HepG2 (cell line): Measurements from ENCODE around the gene ADCYAP1R1. TPM values are rescaled to one million over a fixed set of nuclear protein-coding genes. Genes with fewer than 3 reads are reported as not detected.

Experiments
- ATAC-seq: fragments of 200-7000 bp; cut with Tn5 transposase; 3 replicates; pipeline ENCODE4 v1.9.1; 2020; ENCODE audit warnings: mild to moderate bottlenecking, moderate library complexity
- BruUV-seq: library from RNA; stranded (reverse); fragments of 400-500 nt; replicated peaks from 2 replicates; lab custom pipeline; 2021; lab: Mats Ljungman, UMichigan
- CTCF ChIA-PET: fragments of 300-600 bp; formaldehyde crosslinking; extraction: SDS; loops from one replicate; lab custom pipeline; 2021; ENCODE audit warnings: low total read pairs, inconsistent platforms, low intra/inter-chr PET ratio; lab: Yijun Ruan, JAX
- POLR2A ChIA-PET: fragments of 350-600 bp; sonication (Branson Sonifier 250); formaldehyde crosslinking; loops from one replicate; lab custom pipeline; 2020; ENCODE audit warnings: antibody characterized with exemption, inconsistent platforms; lab: Yijun Ruan, JAX
- DNase-seq: peaks from one replicate; pipeline ENCODE4 v3.0.0-alpha.2; 2015; ENCODE audit warnings: low spot score
- FAIRE-seq: peaks from 3 replicates; lab custom pipeline; 2011; peaks lifted over from hg19 to GRCh38; lab: Jason Lieb, UNC
- H2AFZ ChIP-seq: one replicate; pipeline ENCODE4 v1.6.1; 2011; ENCODE audit warnings: low read length, inconsistent platforms
- H3K27ac ChIP-seq: fragments of 300-600 bp; 3 replicates; pipeline ENCODE4 v1.8.0; 2011; ENCODE audit warnings: mixed run types, mild to moderate bottlenecking, mixed read lengths, low read length, inconsistent platforms; ENCODE audit not compliant: insufficient read depth; ENCODE audit errors: extremely low read length
- H3K27me3 ChIP-seq, 2 experiments: fragments of 200-600 bp in 1 of 2; 2 replicates in 1 of 2; 3 replicates in 1 of 2; pipeline versions ENCODE4 v1.6.0 to v1.8.0; 2011; ENCODE audit warnings: low read length in 2 of 2, mild to moderate bottlenecking in 2 of 2, moderate library complexity in 2 of 2, inconsistent platforms in 1 of 2; ENCODE audit not compliant: insufficient read depth in 2 of 2, control insufficient read depth in 1 of 2
- H3K36me3 ChIP-seq, 2 experiments: fragments of 200-600 bp in 1 of 2; replicated peaks in 1 of 2; 2 replicates in 1 of 2; 3 replicates in 1 of 2; pipeline versions ENCODE4 v1.5.1 to v1.8.0; 2011; ENCODE audit warnings: low read length in 2 of 2, inconsistent platforms in 1 of 2; ENCODE audit not compliant: insufficient read depth in 2 of 2, control insufficient read depth in 1 of 2
- H3K4me1 ChIP-seq: 2 replicates; pipeline ENCODE4 v1.5.1; 2012; ENCODE audit warnings: low read length, inconsistent platforms; ENCODE audit not compliant: insufficient read depth
- H3K4me2 ChIP-seq: 2 replicates; pipeline ENCODE4 v1.6.0; 2011; ENCODE audit warnings: low read depth, low read length, inconsistent platforms
- H3K4me3 ChIP-seq, 3 experiments: fragments of 200-600 bp in 1 of 3; sonication (generic), shearing (Covaris generic) in 1 of 3; replicated peaks in 1 of 3; 2 replicates each; pipeline ENCODE4 v1.5.1; 2011 to 2016; ENCODE audit warnings: low read length in 3 of 3, inconsistent platforms in 2 of 3, low read depth in 2 of 3, mild to moderate bottlenecking in 2 of 3, control low read depth in 1 of 3, mixed read lengths in 1 of 3; ENCODE audit not compliant: insufficient read depth in 1 of 3
- H3K79me2 ChIP-seq: one replicate; pipeline ENCODE4 v1.6.1; 2011; ENCODE audit warnings: low read length, inconsistent platforms; ENCODE audit not compliant: insufficient read depth
- H3K9ac ChIP-seq: 2 replicates; pipeline ENCODE4 v1.6.0; 2011; ENCODE audit warnings: mild to moderate bottlenecking, low read depth, low read length, inconsistent platforms; ENCODE audit not compliant: insufficient read depth
- H3K9me3 ChIP-seq: 2 replicates; pipeline ENCODE4 v1.5.1; 2012; ENCODE audit warnings: mild to moderate bottlenecking, low read length
- H4K20me1 ChIP-seq: 2 replicates; pipeline ENCODE4 v1.6.0; 2011; ENCODE audit warnings: inconsistent platforms, mild to moderate bottlenecking, low read length, moderate library complexity; ENCODE audit not compliant: insufficient read depth
- AGO1 ChIP-seq: fragments of 200-400 bp; formaldehyde crosslinking; IDR thresholded peaks from 2 replicates; pipeline ENCODE4 v1.6.1; 2017; ENCODE audit warnings: mild to moderate bottlenecking, low read depth, low read length, moderate library complexity; ENCODE audit not compliant: poor library complexity, severe bottlenecking
- GRHL1 ChIP-seq: sonication (generic); formaldehyde crosslinking; conservative IDR thresholded peaks from 2 replicates; pipeline ENCODE4 v1.8.0; 2022; ENCODE audit warnings: missing genetic modification reagents
- HNF4A ChIP-seq: sonication (generic); formaldehyde crosslinking; IDR thresholded peaks from 2 replicates; pipeline ENCODE4 v1.4.0; 2020; ENCODE audit warnings: missing genetic modification reagents
- NFRKB ChIP-seq: fragments of 450-650 bp; IDR thresholded peaks from 2 replicates; pipeline ENCODE4 v1.6.1; 2017
- PAXIP1 ChIP-seq: sonication (generic); formaldehyde crosslinking; conservative IDR thresholded peaks from 2 replicates; pipeline ENCODE4 v1.4.0; 2020; ENCODE audit warnings: mild to moderate bottlenecking, missing genetic modification reagents, moderate library complexity
- SIN3B ChIP-seq: fragments of 150-350 bp; IDR thresholded peaks from 2 replicates; pipeline ENCODE4 v1.6.1; 2014; ENCODE audit warnings: low read length
- TGIF2 ChIP-seq: IDR thresholded peaks from 2 replicates; pipeline ENCODE4 v1.6.1; 2016; ENCODE audit warnings: control low read depth, missing compliant biosample characterization
- ZBTB7B ChIP-seq: sonication (generic); formaldehyde crosslinking; IDR thresholded peaks from 2 replicates; pipeline ENCODE4 v1.4.0; 2020; ENCODE audit warnings: missing genetic modification reagents
- ZEB1 ChIP-seq: IDR thresholded peaks from 2 replicates; pipeline ENCODE4 v1.6.1; 2012; ENCODE audit warnings: mild to moderate bottlenecking, low read depth, inconsistent platforms; ENCODE audit not compliant: insufficient replicate concordance
- ZNF280B ChIP-seq: sonication (generic); formaldehyde crosslinking; IDR thresholded peaks from 2 replicates; pipeline ENCODE4 v1.5.0; 2020; ENCODE audit warnings: missing genetic modification reagents, mild to moderate bottlenecking, borderline replicate concordance
- ZNF431 ChIP-seq: sonication (generic); formaldehyde crosslinking; IDR thresholded peaks from 2 replicates; pipeline ENCODE4 v1.9.0; 2022; ENCODE audit warnings: missing genetic modification reagents, low read depth, mild to moderate bottlenecking, borderline replicate concordance
- WGBS: methylation state at CpG from one replicate; pipeline ENCODE4 v1.1.6; 2017; ENCODE audit warnings: low lambda C conversion rate; 5-methylcytosine and 5-hydroxymethylcytosine counted together
- in situ Hi-C: cut with HindIII; loops from 2 replicates; pipeline ENCODE4 v1.10.0; 2017; ENCODE audit warnings: low pct_unique_long_range_greater_than_20kb; ENCODE audit not compliant: extremely low pct_ligation_motif_present
- intact Hi-C: fragments of 100-400 bp; cut with micrococcal nuclease; formaldehyde crosslinking; loops from one replicate; pipeline ENCODE4 v1.10.0; 2022; ENCODE audit not compliant: unreplicated experiment
- polyA plus RNA-seq, 8 experiments: library from polyadenylated mRNA; depleted of rRNA in 3 of 8; stranded (reverse) in 7 of 8; unstranded in 1 of 8; fragments of >200 nt; fragmentation: Illumina TruSeq in 4 of 8; extraction: Trizol in 4 of 8; gene quantifications; 2 replicates each; pipeline versions ENCODE4 v1.2.1 to v1.2.3, GENCODE V29; 2011 to 2016; ENCODE audit warnings: low read depth in 4 of 8, missing spikeins in 1 of 8, mixed read lengths in 1 of 8; ENCODE audit not compliant: insufficient read depth in 1 of 8
- total RNA-seq, 5 experiments: library from RNA; depleted of rRNA; stranded (reverse); fragments of >200 nt; fragmentation: Illumina TruSeq; extraction: Trizol; gene quantifications; 2 replicates each; pipeline ENCODE4 v1.2.3, GENCODE V29; 2016; ENCODE audit warnings: low read depth in 1 of 5
- TF ChIP-seq, protein P1 (sequence below): sonication (generic); formaldehyde crosslinking; IDR thresholded peaks from 2 replicates; pipeline ENCODE4 v1.8.1; 2023; ENCODE audit warnings: mild to moderate bottlenecking, missing genetic modification reagents, borderline replicate concordance

Gene ADCYAP1R1
- total and polyA plus RNA-seq, 2 of the 13 experiments (the other 11 are each of a cell fraction or from before 2014, with no cell fraction given), result not detected

DNA sequence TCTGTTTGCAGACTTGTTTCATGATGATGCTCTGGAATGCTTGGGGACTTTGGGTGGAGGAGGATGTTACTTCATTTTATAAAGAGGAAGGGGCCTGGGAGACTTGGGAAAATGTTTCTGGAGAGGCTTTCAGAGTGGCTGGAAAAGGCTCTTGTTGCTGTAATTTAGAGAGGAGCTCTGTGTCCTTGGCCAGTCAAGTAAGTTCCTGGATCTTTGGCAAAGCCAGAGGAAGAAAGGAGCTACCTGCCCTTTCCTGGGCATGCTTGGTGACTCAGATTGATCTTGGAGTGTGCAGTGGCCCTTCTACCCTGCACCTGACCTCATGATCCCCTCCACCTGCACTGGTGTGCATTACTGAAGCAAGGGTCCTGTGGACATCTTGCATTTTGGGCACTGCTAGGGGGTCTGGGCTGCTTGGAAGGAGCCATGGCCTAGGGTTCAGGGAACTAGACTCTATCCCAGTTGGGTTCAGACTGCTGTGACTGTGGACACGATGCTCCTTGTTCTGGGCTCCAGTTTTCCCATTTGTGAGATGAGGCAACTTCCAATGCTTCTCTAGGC lies 56.1 kb downstream of the ADCYAP1R1 start:
- no peak for FAIRE-seq
- intact Hi-C loops (no loop called here), in situ Hi-C loops (no loop called here)
- H3K4me3 ChIP-seq, result no peak overlapping the region
- no peaks in the 10 kb centered on the region for H3K9me3 ChIP-seq
- H3K36me3 ChIP-seq, result no peaks in the 10 kb centered on the region
- no peak overlapping the region for H2AFZ ChIP-seq
- DNase-seq, result no peak
- ATAC-seq, result no peak
- H3K27me3 ChIP-seq, result no peaks in the 10 kb centered on the region
- no TSS peak for BruUV-seq
- H3K9ac ChIP-seq, result no peak overlapping the region
- no peaks in the 10 kb centered on the region for H3K79me2 ChIP-seq
- ChIA-PET CTCF (no interaction called here), POLR2A (no interaction called here)
- no peaks in the 10 kb centered on the region for H3K4me1 ChIP-seq
- 0% methylated on average over 1 of the region's 1 CpG for WGBS
- no peak overlapping the region for H3K27ac ChIP-seq
- no peak overlapping the region for H3K4me2 ChIP-seq
- H4K20me1 ChIP-seq, result no peaks in the 10 kb centered on the region
- TF ChIP-seq ZNF280B, result no peak
- no peak for TF ChIP-seq HNF4A

DNA sequence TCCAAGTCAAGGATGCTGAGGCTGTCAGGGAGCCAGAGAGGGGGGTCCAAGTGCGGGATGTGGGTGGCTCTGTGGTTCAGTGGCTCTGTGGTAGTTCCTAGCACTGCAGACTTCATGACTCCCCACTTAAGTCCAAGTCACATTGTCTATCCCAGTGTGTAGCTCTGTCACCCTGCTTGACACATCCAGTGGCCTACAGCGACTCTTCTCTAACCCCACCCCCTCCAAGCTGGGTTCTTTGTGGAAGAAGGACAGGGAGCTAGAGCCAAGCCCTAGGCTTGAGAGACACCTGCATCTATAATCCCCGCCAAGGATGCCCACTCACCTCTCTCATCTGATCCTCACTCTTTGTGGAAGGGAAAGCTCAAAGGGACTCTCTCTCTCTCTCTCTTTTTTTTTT lies 57.6 kb downstream of the ADCYAP1R1 start:
- DNase-seq, result no peak
- no TSS peak for BruUV-seq
- no peak for TF ChIP-seq TGIF2 (CRISPR knock-in tag)
- no peak for TF ChIP-seq PAXIP1 (CRISPR knock-in tag)
- TF ChIP-seq ZBTB7B (CRISPR knock-in tag), result no peak
- no peak for TF ChIP-seq AGO1
- TF ChIP-seq SIN3B, result no peak
- no peak for TF ChIP-seq NFRKB
- no peak for TF ChIP-seq ZNF431 (CRISPR knock-in tag)
- TF ChIP-seq, protein P1, sequence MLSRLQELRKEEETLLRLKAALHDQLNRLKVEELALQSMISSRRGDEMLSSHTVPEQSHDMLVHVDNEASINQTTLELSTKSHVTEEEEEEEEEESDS, result no peak
- no peak for TF ChIP-seq ZEB1
- TF ChIP-seq GRHL1, result no peak

More for the DNA sequence above, 57.6 kb downstream of the ADCYAP1R1 start:
- Histone ChIP-seq H3K36me3 (no peaks in the 10 kb centered on the region), H2AFZ (no peak overlapping the region), H3K9ac (no peak overlapping the region), H3K27me3 (no peaks in the 10 kb centered on the region), H4K20me1 (no peaks in the 10 kb centered on the region), H3K4me2 (no peak overlapping the region), H3K4me3 (no peak overlapping the region), H3K27ac (no peak overlapping the region), H3K4me1 (no peaks in the 10 kb centered on the region), H3K9me3 (no peaks in the 10 kb centered on the region), H3K79me2 (no peaks in the 10 kb centered on the region)
- ATAC-seq, result no peak
- ChIA-PET CTCF (no interaction called here), POLR2A (no interaction called here)
- intact Hi-C loops (no loop called here), in situ Hi-C loops (no loop called here)
- FAIRE-seq, result no peak
- 0% methylated on average over 1 of the region's 3 CpGs for WGBS
